PC-3 (cell line): ENCODE data around the gene MYH9. TPM values are rescaled to one million over a fixed set of nuclear protein-coding genes. Genes with fewer than 3 reads are reported as not detected.

ENCODE experiments used
- ATAC-seq: fragments of 200-7000 bp; cut with Tn5 transposase; 2 replicates; pipeline ENCODE4 v1.9.1; 2020; ENCODE audit warnings: mild to moderate bottlenecking, moderate library complexity
- BruUV-seq: library from RNA; stranded (reverse); fragments of 400-500 nt; replicated peaks from 2 replicates; lab custom pipeline; 2021; lab: Mats Ljungman, UMichigan
- CTCF ChIA-PET: fragments of 300-600 bp; sonication (Branson Sonifier 250); formaldehyde crosslinking; loops from one replicate; lab custom pipeline; 2022; ENCODE audit warnings: antibody characterized with exemption; lab: Charles Lee
- POLR2A ChIA-PET: fragments of 300-600 bp; sonication (Branson Sonifier 250); formaldehyde crosslinking; loops from one replicate; lab custom pipeline; 2022; ENCODE audit warnings: antibody characterized with exemption; ENCODE audit not compliant: unreplicated experiment; lab: Charles Lee
- DNase-seq: peaks from one replicate; pipeline ENCODE4 v3.0.0-alpha.2; 2015
- H2AFZ ChIP-seq: fragments of 300-600 bp; sonication (generic); 2 replicates; pipeline ENCODE4 v1.6.0; 2016; ENCODE audit warnings: antibody characterized with exemption, low read length
- H3F3A ChIP-seq: fragments of 300-600 bp; sonication (generic); one replicate; pipeline ENCODE4 v1.6.0; 2017; ENCODE audit warnings: antibody characterized with exemption, low read length, control low read depth, mild to moderate bottlenecking; ENCODE audit not compliant: unreplicated experiment
- H3K27ac ChIP-seq: fragments of 300-600 bp; sonication (generic); 2 replicates; pipeline ENCODE4 v1.5.1; 2016; ENCODE audit warnings: mild to moderate bottlenecking, low read length
- H3K27me3 ChIP-seq: fragments of 300-600 bp; sonication (generic); 2 replicates; pipeline ENCODE4 v1.6.1; 2016; ENCODE audit warnings: low read length, mixed read lengths
- H3K36me3 ChIP-seq: fragments of 300-600 bp; sonication (generic); 2 replicates; pipeline ENCODE4 v1.6.1; 2016; ENCODE audit warnings: low read depth, mixed run types, low read length, mixed read lengths
- H3K4me1 ChIP-seq: fragments of 300-600 bp; sonication (generic); 2 replicates; pipeline ENCODE4 v1.5.1; 2016; ENCODE audit warnings: low read length; ENCODE audit not compliant: insufficient read depth
- H3K4me2 ChIP-seq: fragments of 300-600 bp; sonication (generic); 2 replicates; pipeline ENCODE4 v1.6.0; 2016; ENCODE audit warnings: low read length
- H3K4me3 ChIP-seq: fragments of 300-600 bp; sonication (generic); 2 replicates; pipeline ENCODE4 v1.5.1; 2016; ENCODE audit warnings: mild to moderate bottlenecking, low read length, mixed read lengths
- H3K79me2 ChIP-seq: fragments of 300-600 bp; sonication (generic); 2 replicates; pipeline ENCODE4 v1.6.1; 2017; ENCODE audit warnings: low read length, mixed read lengths
- H3K9ac ChIP-seq: fragments of 300-600 bp; sonication (generic); 2 replicates; pipeline ENCODE4 v1.6.0; 2016; ENCODE audit warnings: mild to moderate bottlenecking, low read length
- H3K9me2 ChIP-seq: fragments of 300-600 bp; sonication (generic); replicated peaks from 2 replicates; pipeline ENCODE4 v1.6.1; 2016; ENCODE audit warnings: mixed run types, low read length, mixed read lengths
- H3K9me3 ChIP-seq: fragments of 300-600 bp; sonication (generic); 2 replicates; pipeline ENCODE4 v1.6.1; 2016; ENCODE audit warnings: low read length, mixed read lengths
- H4K20me1 ChIP-seq: fragments of 300-600 bp; sonication (generic); 2 replicates; pipeline ENCODE4 v1.6.1; 2016; ENCODE audit warnings: low read length, mixed read lengths
- CTCF ChIP-seq: fragments of 300-600 bp; sonication (generic); conservative IDR thresholded peaks from 2 replicates; pipeline ENCODE4 v1.5.1; 2017; ENCODE audit warnings: antibody characterized with exemption, low read depth, mild to moderate bottlenecking, low read length
- EZH2 ChIP-seq: fragments of 300-600 bp; sonication (generic); IDR thresholded peaks from one replicate; pipeline ENCODE4 v1.6.1; 2017; ENCODE audit warnings: antibody characterized with exemption, mild to moderate bottlenecking, low read length; ENCODE audit not compliant: unreplicated experiment
- EZH2phosphoT487 ChIP-seq: fragments of 300-600 bp; sonication (generic); IDR thresholded peaks from 2 replicates; pipeline ENCODE4 v1.6.1; 2018; ENCODE audit warnings: mild to moderate bottlenecking, antibody characterized with exemption, low read length, borderline replicate concordance
- intact Hi-C: fragments of 100-400 bp; cut with micrococcal nuclease; formaldehyde crosslinking; loops from 2 replicates; pipeline ENCODE4 v1.9.0; 2023
- total RNA-seq: library from RNA; depleted of rRNA; stranded (reverse); fragments of >200 nt; gene quantifications from 2 replicates; pipeline ENCODE4 v1.2.3, GENCODE V29; 2014

Gene MYH9
- total RNA-seq, 1 experiment from 2014 or later: 357 TPM

GRCh38 chr22:36287881-36288515 lies 99.8 kb downstream of the MYH9 start:
- Histone ChIP-seq H4K20me1 (no peaks in the 10 kb centered on the region), H3K27me3 (no peaks in the 10 kb centered on the region), H3K79me2 (no peaks in the 10 kb centered on the region), H3K4me2 (no peak overlapping the region), H3K4me3 (no peak overlapping the region), H3K27ac (no peak overlapping the region), H3K9ac (no peak overlapping the region), H3K9me2 (no peaks in the 10 kb centered on the region), H3K9me3 (no peaks in the 10 kb centered on the region), H3K4me1 (no peaks in the 10 kb centered on the region), H2AFZ (no peak overlapping the region), H3K36me3 (peaks cover 60% of the 10 kb centered on the region), H3F3A (no peaks in the 10 kb centered on the region)
- ATAC-seq (no peak), DNase-seq (no peak)
- ChIA-PET POLR2A (interaction anchor here (0.6 kb wide), 1 partner anchor 488 kb away, joined by 4 read pairs; no protein-coding TSS in a partner anchor), CTCF (no interaction called here)
- TF ChIP-seq CTCF (no peak), EZH2 (no peak), EZH2phosphoT487 (no peak)
- intact Hi-C loops: no loop called here
- no TSS peak for BruUV-seq

- ChIA-PET CTCF (interaction anchor here (0.6 to 1.1 kb wide), 2 partner anchors 9 to 144 kb away, joined by 4 read pairs; no protein-coding TSS in a partner anchor), POLR2A (no interaction called here)
- DNase-seq: peak; percentile 69
- Histone ChIP-seq H3K9me3 (no peaks in the 10 kb centered on the region), H3F3A (no peaks in the 10 kb centered on the region), H2AFZ (no peak overlapping the region), H3K4me3 (no peak overlapping the region), H3K4me2 (no peak overlapping the region), H3K9me2 (no peaks in the 10 kb centered on the region), H3K4me1 (no peaks in the 10 kb centered on the region), H3K79me2 (no peaks in the 10 kb centered on the region), H3K9ac (no peak overlapping the region), H3K36me3 (peaks cover 59% of the 10 kb centered on the region), H3K27ac (no peak overlapping the region), H3K27me3 (no peaks in the 10 kb centered on the region), H4K20me1 (no peaks in the 10 kb centered on the region)
- ATAC-seq: peak; percentile 94
- no TSS peak for BruUV-seq
- no peak for TF ChIP-seq EZH2phosphoT487
- peak; percentile 79 for TF ChIP-seq CTCF
- TF ChIP-seq EZH2: no peak
- intact Hi-C loops: no loop called here
Observed at GRCh38 chr22:36286096-36286957, 101.4 kb downstream of the MYH9 start.
